NOMO-1 treated with DMSO at 0.1 percent for 48 hours (cell line): ENCODE measurements around the gene RPS6KB1.
"Not testable (repeated sequence)": the region's sequence is repeated elsewhere in the genome, so short reads cannot be mapped to it uniquely, and the experiment has no call there.

Experiments used
- DNase-seq: peaks from one replicate; lab custom pipeline; 2025; ENCODE audit not compliant: unreplicated experiment; lab: John Stamatoyannopoulos, UW

RPS6KB1 gene

DNA sequence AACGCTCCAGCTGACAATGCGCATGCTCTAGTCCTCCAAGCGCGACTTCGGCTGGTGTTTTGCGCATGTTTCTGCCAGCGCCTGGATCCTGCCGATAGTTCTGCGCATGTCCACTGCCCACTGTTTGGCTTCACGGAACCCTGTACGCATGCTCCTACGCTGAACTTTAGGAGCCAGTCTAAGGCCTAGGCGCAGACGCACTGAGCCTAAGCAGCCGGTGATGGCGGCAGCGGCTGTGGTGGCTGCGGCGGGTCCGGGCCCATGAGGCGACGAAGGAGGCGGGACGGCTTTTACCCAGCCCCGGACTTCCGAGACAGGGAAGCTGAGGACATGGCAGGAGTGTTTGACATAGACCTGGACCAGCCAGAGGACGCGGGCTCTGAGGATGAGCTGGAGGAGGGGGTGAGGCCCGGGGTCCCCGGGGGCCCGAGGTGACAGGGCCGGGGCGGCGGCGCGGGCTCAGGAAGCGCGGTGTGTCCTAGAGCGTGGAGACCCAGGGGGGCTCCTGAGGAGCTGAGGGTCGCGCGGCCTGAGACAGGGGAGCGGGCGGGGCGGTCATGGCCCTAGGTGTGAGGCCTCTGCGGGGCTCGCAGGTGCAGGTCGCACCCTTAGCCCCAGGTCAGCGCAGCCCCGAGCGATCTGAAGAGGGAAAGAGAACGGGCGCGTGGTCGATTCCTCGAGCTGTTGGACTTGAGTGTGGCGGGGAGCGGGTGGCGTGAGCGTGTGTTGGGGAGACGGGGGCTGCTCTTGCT, at the start of gene RPS6KB1, which contains the start of gene TUBD1:
TSS of gene RPS6KB1 (plus strand) at position 198 of the 752 bp plus-strand sequence. CDS start at position 262, 64 bp downstream.
TSS of gene TUBD1 (minus strand) at position 20 of the 752 bp plus-strand sequence. CDS start 1,941 bp downstream, outside the sequence.
- peak; percentile 99 for DNase-seq

DNA sequence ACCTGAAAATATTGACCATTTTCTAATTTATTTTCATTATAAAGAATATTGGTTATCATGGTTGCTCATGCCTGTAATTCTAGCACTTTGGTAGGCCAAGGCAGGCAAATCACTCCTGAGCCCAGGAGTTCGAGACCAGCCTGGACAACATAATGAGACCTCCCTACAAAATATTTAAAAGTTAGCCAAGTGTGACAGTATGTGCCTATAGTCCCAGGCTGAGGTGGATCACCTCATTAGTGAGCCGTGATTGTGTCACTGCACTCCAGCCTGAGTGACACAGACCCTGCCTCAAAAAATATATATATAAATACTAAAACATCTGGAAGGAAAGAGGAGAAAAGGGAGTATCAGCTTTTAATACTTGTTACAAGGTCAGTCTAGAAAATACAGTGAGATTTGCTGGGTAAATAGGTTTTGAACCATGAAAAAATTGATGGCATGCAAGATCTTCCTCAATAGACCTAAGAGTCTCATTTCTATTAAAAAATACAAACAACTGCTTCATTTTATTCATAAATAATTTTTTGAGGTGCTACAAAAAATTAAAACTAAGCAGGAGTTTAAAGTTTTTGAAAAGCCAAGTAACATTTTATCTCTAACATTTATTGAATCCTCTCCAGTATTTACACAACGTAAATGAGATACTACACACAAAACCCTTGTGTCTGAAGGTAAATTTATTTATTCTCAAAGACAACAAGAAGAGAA, 47.9 kb upstream of the RPS6KB1 start:
- DNase-seq: no peak

DNA sequence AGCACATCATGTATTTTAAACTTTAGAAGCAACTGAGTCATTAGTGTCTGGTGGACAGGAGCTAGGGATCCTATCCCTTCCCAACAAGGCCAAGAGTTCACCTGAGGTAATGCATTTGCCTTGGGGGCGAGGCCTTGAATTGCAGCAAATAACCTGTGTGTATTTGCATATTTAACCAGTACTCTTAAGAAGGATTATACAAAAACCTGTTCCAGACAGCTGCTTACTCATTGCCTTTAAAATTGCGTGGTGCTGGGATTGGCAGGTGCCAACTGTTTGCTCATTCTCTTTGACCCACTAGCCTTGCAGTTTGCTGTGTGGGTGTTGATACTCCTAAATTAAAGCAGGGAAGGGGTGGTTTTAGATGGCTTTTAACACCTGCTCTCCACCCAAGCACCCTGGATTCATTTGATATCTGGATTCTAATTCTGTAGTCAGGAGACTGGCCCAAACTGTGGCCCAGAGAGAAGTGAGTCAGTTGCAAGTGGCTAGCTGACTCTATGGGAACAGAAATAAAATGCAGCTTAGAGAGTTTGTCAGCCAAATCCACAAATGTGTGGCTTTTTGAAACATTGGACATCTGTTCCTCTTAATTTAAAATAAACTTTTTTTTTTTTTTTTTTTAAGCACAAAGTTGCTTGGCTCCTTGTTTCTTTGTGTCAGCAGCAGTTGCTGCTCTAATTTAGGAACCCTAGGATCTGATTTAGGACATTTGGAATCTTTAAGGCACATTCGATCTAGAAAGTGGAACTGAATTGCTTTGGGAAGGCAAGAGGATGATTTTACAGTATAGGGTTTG, 47.1 kb upstream of the RPS6KB1 start:
- no peak for DNase-seq

DNA sequence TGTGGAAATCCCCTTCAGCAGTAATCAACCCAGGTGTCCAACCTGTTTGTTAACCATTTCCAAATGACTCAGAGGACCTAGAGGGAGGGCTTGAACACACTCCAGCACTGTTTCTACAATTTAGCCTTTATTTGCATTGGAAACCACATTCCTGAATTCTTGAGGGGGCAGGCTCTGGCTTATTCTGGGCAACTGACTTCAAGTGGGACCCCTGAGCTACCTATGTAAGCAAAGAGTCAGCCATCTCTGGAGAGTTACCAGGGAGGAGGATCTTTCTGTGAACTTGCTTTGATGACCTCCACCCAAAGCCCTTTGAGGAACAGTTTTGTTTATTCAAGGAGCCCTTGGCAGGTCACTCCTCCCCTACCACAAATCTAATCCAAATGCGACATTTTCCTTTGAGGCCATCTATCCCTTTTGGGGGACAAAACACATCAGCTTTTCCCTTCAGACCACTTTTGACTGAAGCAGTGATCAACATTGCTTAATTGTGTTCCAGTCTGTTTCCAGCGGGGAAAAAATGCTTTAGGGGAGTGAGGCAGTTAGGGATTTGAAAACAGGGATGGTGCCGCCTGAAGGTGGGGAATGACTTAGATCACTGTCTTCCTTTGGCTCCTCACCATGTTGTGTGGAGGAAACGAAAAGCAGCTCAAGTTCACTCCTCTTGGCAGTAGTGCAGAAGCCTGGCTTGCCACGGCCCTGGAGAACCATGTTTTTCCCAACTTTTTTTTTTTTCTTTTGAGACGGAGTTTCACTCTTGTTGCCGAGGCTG, 46.3 kb upstream of the RPS6KB1 start:
- peak; percentile 26 for DNase-seq

DNA sequence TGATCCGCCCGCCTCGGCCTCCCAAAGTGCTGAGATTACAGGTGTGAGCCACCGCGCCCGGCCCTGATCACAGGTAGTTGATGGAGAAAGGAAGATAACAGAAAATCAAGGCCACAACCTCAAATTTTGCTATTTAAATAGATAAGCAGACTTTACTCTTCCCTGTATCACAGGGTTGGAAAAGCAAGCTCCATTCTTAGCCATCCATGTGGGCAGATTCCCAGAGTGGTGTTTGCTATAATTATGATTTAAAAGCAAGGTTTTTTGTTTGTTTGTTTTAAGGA, 44.6 kb upstream of the RPS6KB1 start:
- DNase-seq: no peak

DNA sequence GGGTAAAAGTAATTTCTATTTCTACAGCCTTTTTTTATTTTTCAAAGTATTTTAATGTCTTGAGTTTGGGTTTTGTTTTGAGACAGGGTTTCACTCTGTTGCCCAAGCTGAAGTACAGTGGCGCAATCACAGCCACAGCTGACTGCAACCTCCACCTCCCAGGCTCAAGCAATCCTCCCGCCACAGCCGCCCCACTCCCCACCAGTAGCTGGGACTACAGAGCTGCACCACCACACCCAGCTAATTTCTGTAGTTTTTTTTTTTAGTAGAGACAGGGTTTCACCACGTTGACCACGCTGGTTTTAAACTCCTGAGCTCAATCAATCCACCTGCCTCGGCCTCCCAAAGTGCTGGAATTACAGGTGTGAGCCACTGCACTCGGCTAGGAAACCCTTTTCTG, 44.1 kb upstream of the RPS6KB1 start:
- DNase-seq: peak; percentile 80

DNA sequence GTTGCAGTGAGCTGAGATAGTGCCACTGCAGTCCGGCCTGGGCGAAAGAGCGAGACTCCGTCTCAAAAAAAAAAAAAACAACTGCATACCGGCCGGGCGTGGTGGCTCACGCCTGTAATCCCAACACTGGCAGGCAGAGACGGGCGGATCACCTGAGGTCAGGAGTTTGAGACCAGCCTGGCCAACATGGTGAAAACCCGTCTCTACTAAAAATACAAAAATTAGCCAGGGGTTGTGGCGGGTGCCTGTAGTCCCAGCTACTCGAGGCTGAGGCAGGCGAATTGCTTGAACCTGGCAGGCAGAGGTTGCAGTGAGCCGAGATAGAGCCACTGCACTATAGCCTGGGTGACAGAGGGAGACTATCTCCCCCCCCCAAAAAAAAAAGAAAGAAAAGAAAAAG, 42.6 kb upstream of the RPS6KB1 start:
- DNase-seq: not testable (repeated sequence)

DNA sequence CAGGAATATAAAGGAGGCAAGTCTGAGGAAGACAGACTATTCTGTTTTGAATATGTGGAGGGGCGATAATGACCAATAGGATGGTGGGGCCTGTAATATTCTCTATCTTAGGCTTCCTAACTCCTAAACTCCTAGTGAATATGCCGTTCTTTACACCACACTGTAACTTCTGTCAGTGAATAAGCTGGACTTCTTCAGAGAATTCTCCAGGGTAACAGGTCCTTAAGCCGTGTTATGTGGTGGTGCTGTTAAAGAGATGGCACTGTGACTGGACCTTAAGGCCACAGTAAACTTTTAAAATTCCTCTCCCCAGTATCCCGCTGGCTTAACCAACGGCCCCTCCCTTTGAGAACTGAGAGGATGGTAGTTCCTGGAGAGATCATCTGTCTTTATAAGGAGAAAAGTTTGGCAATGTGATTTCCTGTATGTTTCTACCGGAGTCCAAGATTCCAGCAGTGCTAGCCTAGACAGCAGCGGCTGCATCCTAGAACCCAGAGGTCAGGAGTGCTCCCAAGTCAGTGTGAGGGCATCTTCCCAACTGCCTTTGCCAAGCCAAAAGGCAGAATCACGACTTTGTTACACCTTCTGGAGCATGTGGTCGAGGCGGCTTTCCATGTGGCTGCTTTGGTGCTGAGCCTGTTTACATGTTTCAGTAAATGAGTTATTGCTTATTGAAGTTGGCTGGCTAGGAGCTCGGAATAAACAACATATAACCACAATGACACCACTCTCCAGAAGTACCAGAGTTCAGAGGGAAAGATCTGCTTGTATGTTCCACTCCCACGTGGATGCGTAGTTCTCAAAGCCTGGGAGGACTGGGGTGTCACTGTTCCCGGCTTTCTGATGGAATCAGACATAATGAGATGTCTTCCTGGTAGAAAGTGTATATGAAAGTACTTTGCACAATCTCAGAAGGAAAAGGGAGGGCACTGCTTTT, 41.2 kb upstream of the RPS6KB1 start:
- DNase-seq: no peak

DNA sequence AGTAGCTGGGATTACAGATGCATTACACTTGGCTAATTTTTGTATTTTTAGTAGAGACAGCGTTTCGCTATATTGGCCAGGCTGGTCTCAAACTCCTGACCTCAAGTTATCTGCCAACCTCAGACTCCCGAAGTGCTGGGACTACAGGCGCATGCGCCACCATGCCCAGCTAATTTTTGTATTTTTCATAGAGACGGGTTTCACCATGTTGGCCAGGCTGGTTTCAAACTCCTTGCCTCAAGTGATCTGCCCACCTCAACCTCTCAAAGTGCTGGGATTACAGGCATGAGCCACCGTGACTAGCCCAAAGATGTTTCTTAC, 40.1 kb upstream of the RPS6KB1 start:
- not testable (repeated sequence) for DNase-seq

DNA sequence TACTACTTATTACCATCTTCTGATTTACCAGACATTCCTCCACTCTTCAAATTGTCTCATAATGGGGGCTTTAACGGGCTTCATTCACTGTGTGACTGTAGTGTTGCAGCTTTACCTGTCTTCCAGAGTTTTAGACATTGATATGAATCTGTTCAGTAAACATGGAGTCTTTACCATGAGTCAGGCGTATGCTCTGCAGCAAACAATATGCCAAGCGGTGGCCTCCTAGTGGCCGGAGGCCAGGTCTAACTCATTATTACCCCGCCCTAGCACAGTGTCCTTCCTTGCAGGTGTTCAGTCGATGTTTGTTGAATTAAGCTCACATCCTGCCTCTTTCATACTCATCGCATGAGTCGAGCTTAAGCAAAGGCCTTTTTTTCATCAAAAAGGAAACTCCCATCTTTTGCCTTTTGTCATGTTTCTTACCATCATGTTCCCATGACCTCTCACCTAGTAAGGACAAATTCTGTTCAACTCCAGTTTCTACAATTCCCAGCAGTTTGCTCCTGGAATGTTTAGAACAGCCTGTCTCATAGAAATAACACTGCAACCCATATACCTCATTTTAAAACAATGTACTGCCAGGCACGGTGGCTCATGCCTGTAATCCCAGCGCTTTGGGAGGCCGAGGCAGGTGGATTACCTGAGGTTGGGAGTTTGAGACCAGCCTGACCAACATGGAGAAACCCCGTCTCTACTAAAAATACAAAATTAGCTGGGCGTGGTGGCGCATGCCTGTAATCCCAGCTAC, 39.6 kb upstream of the RPS6KB1 start:
- DNase-seq: no peak

DNA sequence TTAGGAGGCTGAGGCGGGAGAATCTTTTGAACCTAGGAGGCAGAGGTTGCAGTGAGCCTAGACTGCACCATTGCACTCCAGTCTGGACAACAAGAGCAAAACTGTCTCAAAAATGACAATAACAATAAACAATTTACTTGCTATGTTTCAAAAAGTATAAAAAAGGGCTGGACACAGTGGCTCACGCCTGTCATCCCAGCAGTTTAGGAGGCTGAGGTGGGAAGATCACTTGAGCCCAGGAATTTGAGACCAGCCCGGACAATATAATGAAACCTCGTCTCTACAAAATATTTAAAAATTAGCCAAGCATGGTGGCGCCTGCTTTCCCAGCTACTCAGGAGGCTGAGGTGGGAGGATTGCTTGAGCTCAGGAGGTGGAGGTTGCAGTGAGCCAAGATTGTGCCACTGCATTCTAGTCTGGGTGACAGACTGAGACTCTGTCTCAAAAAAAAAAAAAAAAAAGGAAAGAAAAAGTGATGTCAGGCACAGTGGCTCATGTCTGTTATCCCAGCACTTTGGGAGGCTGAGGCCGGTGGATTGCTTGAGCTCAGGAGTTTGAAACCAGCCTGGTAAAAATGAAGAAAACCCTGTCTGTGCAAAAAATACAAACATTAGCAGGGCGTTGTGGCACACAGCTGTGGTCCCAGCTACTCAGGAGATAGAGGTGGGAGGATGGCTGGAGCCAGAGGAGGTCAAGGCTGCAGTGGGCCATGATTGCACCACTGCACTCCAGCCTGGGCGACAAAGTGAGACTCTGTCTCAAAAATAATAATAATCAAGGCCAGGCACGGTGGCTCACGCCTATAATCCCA, 38.8 kb upstream of the RPS6KB1 start:
- not testable (repeated sequence) for DNase-seq

DNA sequence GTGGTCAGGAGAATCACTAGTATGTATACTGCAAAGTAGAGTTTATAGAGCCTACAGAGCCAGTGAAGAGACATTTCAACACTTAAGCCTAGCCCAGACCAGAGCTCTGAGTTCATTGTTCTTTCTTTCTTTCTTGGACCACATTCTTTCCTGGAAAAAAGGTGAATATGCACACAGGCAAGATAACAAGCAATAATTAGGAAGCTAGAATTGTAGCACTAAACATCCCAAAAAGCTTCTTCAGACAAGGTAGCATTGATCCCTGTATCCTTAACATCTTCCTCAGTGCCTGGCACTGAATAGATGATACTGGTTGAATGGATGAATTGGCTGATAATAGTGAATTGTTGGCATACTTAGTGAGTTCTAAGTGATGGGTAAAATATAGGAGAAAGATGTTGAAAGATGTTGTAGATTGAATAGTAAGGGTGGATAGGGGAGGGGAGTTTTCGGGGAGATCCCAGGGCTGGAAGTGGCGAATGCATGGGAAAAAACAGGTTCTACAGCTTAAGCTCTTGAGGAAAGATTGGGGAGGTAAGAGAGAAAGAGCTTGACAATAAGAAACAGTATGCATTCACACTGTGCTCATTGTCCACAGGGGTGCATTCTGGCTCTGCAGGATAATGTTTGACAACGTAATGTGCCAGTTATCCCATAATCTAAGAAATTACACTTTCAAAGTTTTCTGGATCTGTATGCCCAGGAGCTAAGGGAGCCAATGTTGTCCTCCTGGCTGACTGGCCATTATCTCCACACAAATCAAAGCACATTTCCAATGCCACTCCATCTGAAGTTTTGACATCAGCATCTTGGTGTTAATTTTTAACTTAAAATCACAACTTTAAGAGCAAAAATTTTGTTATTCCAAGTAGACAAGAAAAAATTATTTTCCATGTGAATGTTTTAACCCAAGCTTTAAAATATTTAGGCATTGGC, 35.8 kb upstream of the RPS6KB1 start:
- DNase-seq: no peak

DNA sequence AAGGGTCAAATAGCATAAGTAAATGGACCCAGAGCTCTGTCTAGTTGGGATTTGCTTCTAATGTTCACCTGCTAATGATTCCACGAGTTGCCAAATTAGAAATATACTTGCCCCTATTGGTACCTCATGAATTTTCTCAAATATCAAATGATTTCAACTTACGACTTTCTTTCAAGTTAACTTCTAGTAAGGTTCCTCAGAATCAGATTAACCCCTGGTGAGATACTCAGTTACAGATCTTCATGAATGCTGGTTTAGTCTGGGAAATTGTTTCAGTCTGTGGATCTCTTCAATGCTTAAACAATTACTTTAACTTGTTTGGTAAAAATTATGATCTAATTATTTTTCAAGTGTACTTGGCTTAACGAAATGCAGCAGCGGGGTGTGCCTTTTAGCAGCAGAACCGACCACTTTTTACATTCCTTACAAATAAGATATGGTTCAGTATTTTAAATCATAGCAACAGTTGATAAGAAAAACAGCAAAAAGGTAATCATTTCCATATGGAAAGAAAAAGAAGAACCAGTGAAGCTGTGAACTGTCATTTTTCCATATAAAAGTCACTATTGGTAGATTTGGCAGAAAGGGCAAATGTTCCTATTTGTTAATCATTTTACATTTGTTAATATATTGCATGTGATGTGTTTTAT, 34.6 kb upstream of the RPS6KB1 start:
- DNase-seq: no peak

DNA sequence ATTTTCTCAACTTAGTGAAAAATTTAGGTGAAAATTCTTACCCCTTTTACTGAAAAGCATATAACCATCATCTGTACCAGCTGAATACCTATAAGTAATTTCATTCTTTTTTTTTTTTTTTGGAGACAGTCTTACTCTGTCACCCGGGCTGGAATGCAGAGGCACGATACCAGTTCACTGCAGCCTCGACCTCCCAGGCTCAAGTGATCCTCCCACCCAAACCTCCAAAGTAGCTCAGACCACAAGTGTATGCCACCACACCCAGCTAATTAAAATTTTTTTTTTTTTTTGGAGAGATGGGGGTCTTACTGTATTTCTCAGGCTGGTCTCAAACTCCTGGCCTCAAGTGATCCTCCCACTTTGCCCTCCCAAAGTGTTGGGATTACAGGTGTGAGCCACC, 34.0 kb upstream of the RPS6KB1 start:
- no peak for DNase-seq

DNA sequence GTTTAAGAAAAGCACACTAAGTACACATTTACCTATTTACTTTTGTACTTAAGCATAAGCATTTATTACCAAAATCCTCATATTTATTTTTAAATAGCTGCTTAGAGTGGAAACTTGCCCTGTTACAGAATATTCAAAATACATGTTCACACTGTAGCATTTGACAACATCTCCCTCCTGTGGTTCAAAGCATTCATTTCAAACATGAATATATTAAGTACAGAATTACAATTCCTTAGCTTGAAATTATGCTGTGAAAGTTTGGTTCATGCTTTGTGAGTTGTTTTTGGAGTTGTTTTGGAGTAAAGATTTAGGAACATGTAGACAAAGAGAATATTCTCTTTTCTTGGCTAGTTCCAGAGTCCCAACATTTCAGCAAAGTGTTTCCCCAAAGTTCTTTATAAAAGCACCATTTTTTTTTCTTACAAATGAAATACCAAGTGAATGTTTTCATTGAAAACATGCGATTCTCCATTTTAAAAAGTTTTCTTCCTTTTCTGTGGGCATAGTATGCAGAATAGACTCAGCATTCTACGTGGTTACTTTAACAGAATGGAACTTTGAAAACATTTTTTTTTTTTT, 33.4 kb upstream of the RPS6KB1 start:
- DNase-seq: peak; percentile 64

DNA sequence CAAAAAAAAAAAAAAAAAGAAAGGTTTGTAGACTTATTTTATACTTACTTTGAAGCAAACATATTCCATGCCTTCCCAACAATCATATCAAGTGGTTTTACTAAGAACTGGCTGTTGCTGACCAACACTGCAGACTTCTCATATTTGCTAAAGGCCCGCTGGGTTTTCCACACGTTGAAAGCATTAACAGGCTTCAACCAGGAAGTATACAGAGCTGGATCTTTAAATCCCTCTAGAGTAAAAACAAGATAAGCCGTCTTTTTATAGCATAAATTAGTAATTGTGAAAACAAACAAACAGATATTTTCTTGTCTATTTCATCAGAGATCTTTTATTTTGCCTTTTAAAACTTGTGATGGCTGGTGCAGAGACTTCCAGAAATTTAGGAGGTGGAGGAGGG, 29.3 kb upstream of the RPS6KB1 start:
- no peak for DNase-seq

DNA sequence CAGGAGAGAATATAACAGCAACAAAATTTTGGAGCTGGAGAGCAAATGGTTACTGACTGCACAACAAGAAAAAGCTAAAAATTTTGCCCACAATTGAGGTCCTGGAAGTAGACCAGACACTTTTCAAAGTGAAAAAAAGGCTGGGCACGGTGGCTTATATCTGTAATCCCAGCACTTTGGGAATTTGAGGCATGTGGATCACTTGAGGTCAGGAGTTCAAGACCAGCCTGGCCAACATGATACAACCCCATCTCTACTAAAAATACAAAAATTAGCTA, 23.0 kb upstream of the RPS6KB1 start:
- DNase-seq: no peak
